Right atrium auricular region (tissue), 2 donors: ENCODE measurements around the gene NUCB2. TPM values are rescaled to one million over a fixed set of nuclear protein-coding genes. Genes with fewer than 3 reads are reported as not detected.

ENCODE experiments used
- DNase-seq: peaks from one replicate; pipeline ENCODE4 v3.0.0-alpha.2; 2019; ENCODE audit warnings: low spot score
- H3K27ac ChIP-seq, 2 donors: fragments of 200-600 bp; sonication (generic); 1 replicate in 1 of 2; 2 replicates in 1 of 2; pipeline ENCODE4 v1.5.1; 2016 to 2019
- H3K27me3 ChIP-seq, 2 donors: fragments of 200-600 bp; sonication (generic); one replicate each; pipeline versions ENCODE4 v1.5.1 to v1.6.0; 2017 to 2019
- H3K36me3 ChIP-seq: fragments of 200-600 bp; sonication (generic); one replicate; pipeline ENCODE4 v1.5.1; 2016
- H3K4me1 ChIP-seq, 2 donors: fragments of 200-600 bp; sonication (generic); one replicate each; pipeline versions ENCODE4 v1.5.1 to v1.6.0; 2017 to 2019
- H3K4me3 ChIP-seq, 2 donors: fragments of 200-600 bp; sonication (generic); 1 replicate in 1 of 2; 2 replicates in 1 of 2; pipeline ENCODE4 v1.5.1; 2017 to 2019; ENCODE audit warnings: mild to moderate bottlenecking in 1 of 2, moderate library complexity in 1 of 2
- H3K9me3 ChIP-seq, 2 donors: fragments of 200-600 bp; sonication (generic); one replicate each; pipeline ENCODE4 v1.5.1; 2019
- total RNA-seq, 2 donors: library from RNA; depleted of rRNA; stranded (reverse); fragments of >200 nt; gene quantifications; one replicate each; pipeline ENCODE4 v1.1.0, GENCODE V29; 2016
- TF ChIP-seq, protein P1 (sequence below), 2 donors: fragments of 200-600 bp; sonication (generic); IDR thresholded peaks; one replicate each; pipeline ENCODE4 v1.5.1; 2019; ENCODE audit warnings: antibody characterized with exemption in 2 of 2

The NUCB2 gene
- total RNA-seq, 2 donors from 2014 or later = 61.6 to 85.7 TPM

DNA sequence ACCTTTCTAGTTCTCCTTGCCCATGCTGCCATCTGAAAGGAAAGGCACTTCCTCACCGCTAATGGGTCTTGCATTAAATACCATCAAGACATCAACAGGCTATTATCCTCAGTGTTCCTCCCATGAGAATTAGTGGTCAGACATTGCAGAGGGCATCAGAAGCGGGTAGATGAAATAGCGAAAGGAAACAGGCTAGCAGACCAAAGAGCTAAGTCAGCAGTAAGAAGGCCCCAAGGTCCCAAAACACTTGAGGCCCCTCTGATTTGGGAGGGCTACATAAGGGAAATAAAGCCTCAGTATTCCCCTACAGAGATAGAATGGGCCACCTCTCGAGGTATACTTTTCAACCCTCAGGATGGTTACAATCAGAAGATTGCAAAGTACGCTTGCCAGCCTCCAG lies 99.0 kb downstream of the NUCB2 start:
- Histone ChIP-seq H3K27me3 (no peaks in the 10 kb centered on the region), H3K36me3 (peaks cover 32% of the 10 kb centered on the region), H3K4me3 (no peak overlapping the region), H3K9me3 (peaks cover 13 to 34% of the 10 kb centered on the region in 2 donors), H3K27ac (no peak overlapping the region), H3K4me1 (peaks cover 0 to 5% of the 10 kb centered on the region in 2 donors)
- TF ChIP-seq, protein P1, sequence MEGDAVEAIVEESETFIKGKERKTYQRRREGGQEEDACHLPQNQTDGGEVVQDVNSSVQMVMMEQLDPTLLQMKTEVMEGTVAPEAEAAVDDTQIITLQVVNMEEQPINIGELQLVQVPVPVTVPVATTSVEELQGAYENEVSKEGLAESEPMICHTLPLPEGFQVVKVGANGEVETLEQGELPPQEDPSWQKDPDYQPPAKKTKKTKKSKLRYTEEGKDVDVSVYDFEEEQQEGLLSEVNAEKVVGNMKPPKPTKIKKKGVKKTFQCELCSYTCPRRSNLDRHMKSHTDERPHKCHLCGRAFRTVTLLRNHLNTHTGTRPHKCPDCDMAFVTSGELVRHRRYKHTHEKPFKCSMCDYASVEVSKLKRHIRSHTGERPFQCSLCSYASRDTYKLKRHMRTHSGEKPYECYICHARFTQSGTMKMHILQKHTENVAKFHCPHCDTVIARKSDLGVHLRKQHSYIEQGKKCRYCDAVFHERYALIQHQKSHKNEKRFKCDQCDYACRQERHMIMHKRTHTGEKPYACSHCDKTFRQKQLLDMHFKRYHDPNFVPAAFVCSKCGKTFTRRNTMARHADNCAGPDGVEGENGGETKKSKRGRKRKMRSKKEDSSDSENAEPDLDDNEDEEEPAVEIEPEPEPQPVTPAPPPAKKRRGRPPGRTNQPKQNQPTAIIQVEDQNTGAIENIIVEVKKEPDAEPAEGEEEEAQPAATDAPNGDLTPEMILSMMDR (IDR thresholded peaks at IDR 0.05) = no peak
- DNase-seq = no peak

- H3K4me3 ChIP-seq = no peak overlapping the region
- peaks cover 13 to 24% of the 10 kb centered on the region in 2 donors for H3K9me3 ChIP-seq
- peak overlapping the region in 1 of 2 donors; percentile 50 for H3K27ac ChIP-seq
- peaks cover 0 to 5% of the 10 kb centered on the region in 2 donors for H3K4me1 ChIP-seq
- DNase-seq = no peak
- H3K27me3 ChIP-seq = no peaks in the 10 kb centered on the region
- TF ChIP-seq, protein P1 (IDR thresholded peaks at IDR 0.05) = no peak
- peaks cover 23% of the 10 kb centered on the region for H3K36me3 ChIP-seq
Measured at GRCh38 chr11:17376493-17376892, 100.0 kb downstream of the NUCB2 start.

GRCh38 chr11:17378655-17379054 lies 102.1 kb downstream of the NUCB2 start:
- no peak overlapping the region for H3K4me3 ChIP-seq
- DNase-seq = no peak
- H3K36me3 ChIP-seq = peaks cover 2% of the 10 kb centered on the region
- H3K27ac ChIP-seq = no peak overlapping the region
- peaks cover 0 to 12% of the 10 kb centered on the region in 2 donors for H3K4me1 ChIP-seq
- TF ChIP-seq, protein P1 (IDR thresholded peaks at IDR 0.05) = no peak
- H3K9me3 ChIP-seq = peaks cover 0 to 3% of the 10 kb centered on the region in 2 donors
- no peaks in the 10 kb centered on the region for H3K27me3 ChIP-seq

GRCh38 chr11:17379383-17380180 lies 103.0 kb downstream of the NUCB2 start:
- Histone ChIP-seq H3K36me3 (no peaks in the 10 kb centered on the region), H3K9me3 (no peaks in the 10 kb centered on the region), H3K4me3 (no peak overlapping the region), H3K27me3 (peaks cover 0 to 3% of the 10 kb centered on the region in 2 donors), H3K4me1 (peaks cover 0 to 18% of the 10 kb centered on the region in 2 donors), H3K27ac (no peak overlapping the region)
- TF ChIP-seq, protein P1 (IDR thresholded peaks at IDR 0.05) = no peak
- no peak for DNase-seq

- no peaks in the 10 kb centered on the region for H3K36me3 ChIP-seq
- H3K9me3 ChIP-seq = no peaks in the 10 kb centered on the region
- H3K27ac ChIP-seq = no peak overlapping the region
- H3K27me3 ChIP-seq = peaks cover 0 to 3% of the 10 kb centered on the region in 2 donors
- TF ChIP-seq, protein P1 (IDR thresholded peaks at IDR 0.05) = no peak
- H3K4me3 ChIP-seq = no peak overlapping the region
- no peak for DNase-seq
- peaks cover 0 to 28% of the 10 kb centered on the region in 2 donors for H3K4me1 ChIP-seq
Measured at GRCh38 chr11:17381156-17381555, 104.6 kb downstream of the NUCB2 start.

Other genes starting within 250 kb of the NUCB2 start
- 1,000 to 10,000 TPM in 1 of 2 donors, 100 to 1,000 TPM in 1; 706 to 1,241 TPM for gene RPS13, start 199.1 kb upstream of the NUCB2 start, total RNA-seq
- gene PIK3C2A, start 68.8 kb upstream of the NUCB2 start, total RNA-seq = 10 to 100 TPM; 37.2 to 44.6 TPM
- gene NCR3LG1, start 75.1 kb downstream of the NUCB2 start, total RNA-seq = 1 to 10 TPM; 2.0 to 3.6 TPM
- gene KCNJ11, start 111.9 kb downstream of the NUCB2 start, total RNA-seq = 10 to 100 TPM; 18.7 to 19.5 TPM
- 1 to 10 TPM; 3.0 to 4.2 TPM for gene ABCC8, start 200.1 kb downstream of the NUCB2 start, total RNA-seq